Mesenchymal stem cell (in vitro differentiated cells and primary cell): ENCODE results near the gene NKTR.

ENCODE experiments used
- DNase-seq: peaks from one replicate; pipeline ENCODE4 v3.0.0-alpha.2; 2013
- H2AFZ ChIP-seq: one replicate; pipeline ENCODE4 v1.6.1; 2013; ENCODE audit warnings: low read depth, mild to moderate bottlenecking, control low read depth, inconsistent platforms, low read length, moderate library complexity
- H2AK5ac ChIP-seq: 2 replicates; pipeline ENCODE4 v1.6.1; 2013; ENCODE audit warnings: low read length, moderate library complexity, mild to moderate bottlenecking, inconsistent platforms; ENCODE audit not compliant: severe bottlenecking
- H2BK120ac ChIP-seq: one replicate; pipeline ENCODE4 v1.6.1; 2013; ENCODE audit warnings: low read depth, mild to moderate bottlenecking, inconsistent platforms, low read length, moderate library complexity
- H2BK12ac ChIP-seq, 2 experiments: one replicate each; pipeline ENCODE4 v1.6.1; 2013; ENCODE audit warnings: inconsistent platforms in 2 of 2, low read length in 2 of 2, mild to moderate bottlenecking in 2 of 2, moderate library complexity in 2 of 2, control low read depth in 1 of 2
- H2BK15ac ChIP-seq: one replicate; pipeline ENCODE4 v1.6.1; 2013; ENCODE audit warnings: mild to moderate bottlenecking, low read depth, inconsistent platforms; ENCODE audit not compliant: poor library complexity, severe bottlenecking
- H2BK5ac ChIP-seq: 2 replicates; pipeline ENCODE4 v1.6.1; 2013; ENCODE audit warnings: low read depth, mild to moderate bottlenecking, low read length, control low read depth, inconsistent platforms; ENCODE audit not compliant: poor library complexity, severe bottlenecking
- H3K14ac ChIP-seq, 2 experiments: one replicate each; pipeline ENCODE4 v1.6.1; 2013; ENCODE audit warnings: inconsistent platforms in 2 of 2, low read length in 2 of 2, control low read depth in 1 of 2, mild to moderate bottlenecking in 1 of 2, moderate library complexity in 1 of 2
- H3K18ac ChIP-seq, 2 experiments: one replicate each; pipeline ENCODE4 v1.6.1; 2013; ENCODE audit warnings: inconsistent platforms in 2 of 2, low read length in 2 of 2, control low read depth in 1 of 2, low read depth in 1 of 2, mild to moderate bottlenecking in 1 of 2
- H3K23ac ChIP-seq, 2 experiments: one replicate each; pipeline ENCODE4 v1.6.1; 2013; ENCODE audit warnings: inconsistent platforms in 2 of 2, low read length in 2 of 2, mild to moderate bottlenecking in 2 of 2, moderate library complexity in 2 of 2, control low read depth in 1 of 2
- H3K27ac ChIP-seq: 2 replicates; pipeline ENCODE4 v1.5.1; 2013; ENCODE audit warnings: mild to moderate bottlenecking, moderate library complexity, low read length, control low read depth, inconsistent platforms; ENCODE audit not compliant: poor library complexity, severe bottlenecking
- H3K27me3 ChIP-seq, 2 experiments: 2 replicates each; pipeline versions ENCODE4 v1.6.1 to v1.7.0; 2013; ENCODE audit warnings: low read length in 2 of 2, mild to moderate bottlenecking in 2 of 2, moderate library complexity in 2 of 2, control low read depth in 1 of 2, inconsistent platforms in 1 of 2; ENCODE audit not compliant: control insufficient read depth in 1 of 2, insufficient read depth in 1 of 2
- H3K36me3 ChIP-seq, 2 experiments: 2 replicates each; pipeline versions ENCODE4 v1.6.1 to v1.7.0; 2013; ENCODE audit warnings: low read length in 2 of 2, control low read depth in 1 of 2, inconsistent platforms in 1 of 2, low read depth in 1 of 2, mild to moderate bottlenecking in 1 of 2; ENCODE audit not compliant: insufficient read depth in 2 of 2, control insufficient read depth in 1 of 2
- H3K4ac ChIP-seq, 2 experiments: one replicate each; pipeline ENCODE4 v1.6.1; 2013; ENCODE audit warnings: inconsistent platforms in 2 of 2, low read length in 2 of 2, mild to moderate bottlenecking in 2 of 2, moderate library complexity in 2 of 2, control low read depth in 1 of 2, low read depth in 1 of 2
- H3K4me1 ChIP-seq: 2 replicates; pipeline ENCODE4 v1.6.1; 2013; ENCODE audit warnings: low read depth, low read length, control low read depth; ENCODE audit not compliant: control insufficient read depth, insufficient read depth
- H3K4me2 ChIP-seq: 2 replicates; pipeline ENCODE4 v1.6.1; 2013; ENCODE audit warnings: low read length, mild to moderate bottlenecking, inconsistent platforms; ENCODE audit not compliant: poor library complexity, severe bottlenecking
- H3K4me3 ChIP-seq, 2 experiments: 2 replicates each; pipeline versions ENCODE4 v1.5.1 to v1.7.0; 2013; ENCODE audit warnings: low read length in 2 of 2, mild to moderate bottlenecking in 2 of 2, control low read depth in 1 of 2, low read depth in 1 of 2; ENCODE audit not compliant: insufficient read depth in 1 of 2
- H3K79me1 ChIP-seq: replicated peaks from 2 replicates; pipeline ENCODE4 v1.6.1; 2013; ENCODE audit warnings: mild to moderate bottlenecking, control low read depth, low read length, inconsistent platforms; ENCODE audit not compliant: poor library complexity, severe bottlenecking
- H3K9ac ChIP-seq: 2 replicates; pipeline ENCODE4 v1.7.0; 2013; ENCODE audit warnings: mild to moderate bottlenecking, low read length, moderate library complexity
- H3K9me3 ChIP-seq: 2 replicates; pipeline ENCODE4 v1.7.0; 2013; ENCODE audit warnings: mild to moderate bottlenecking, low read length; ENCODE audit not compliant: control insufficient read depth
- H4K8ac ChIP-seq: one replicate; pipeline ENCODE4 v1.6.1; 2013; ENCODE audit warnings: inconsistent platforms, mild to moderate bottlenecking, low read length, moderate library complexity
- H4K91ac ChIP-seq: one replicate; pipeline ENCODE4 v1.6.1; 2013; ENCODE audit warnings: mild to moderate bottlenecking, low read length, inconsistent platforms
- WGBS: methylation state at CpG from one replicate; pipeline ENCODE4 v1.1.7; 2013; ENCODE audit warnings: mixed read lengths; 5-methylcytosine and 5-hydroxymethylcytosine counted together

The NKTR gene

DNA sequence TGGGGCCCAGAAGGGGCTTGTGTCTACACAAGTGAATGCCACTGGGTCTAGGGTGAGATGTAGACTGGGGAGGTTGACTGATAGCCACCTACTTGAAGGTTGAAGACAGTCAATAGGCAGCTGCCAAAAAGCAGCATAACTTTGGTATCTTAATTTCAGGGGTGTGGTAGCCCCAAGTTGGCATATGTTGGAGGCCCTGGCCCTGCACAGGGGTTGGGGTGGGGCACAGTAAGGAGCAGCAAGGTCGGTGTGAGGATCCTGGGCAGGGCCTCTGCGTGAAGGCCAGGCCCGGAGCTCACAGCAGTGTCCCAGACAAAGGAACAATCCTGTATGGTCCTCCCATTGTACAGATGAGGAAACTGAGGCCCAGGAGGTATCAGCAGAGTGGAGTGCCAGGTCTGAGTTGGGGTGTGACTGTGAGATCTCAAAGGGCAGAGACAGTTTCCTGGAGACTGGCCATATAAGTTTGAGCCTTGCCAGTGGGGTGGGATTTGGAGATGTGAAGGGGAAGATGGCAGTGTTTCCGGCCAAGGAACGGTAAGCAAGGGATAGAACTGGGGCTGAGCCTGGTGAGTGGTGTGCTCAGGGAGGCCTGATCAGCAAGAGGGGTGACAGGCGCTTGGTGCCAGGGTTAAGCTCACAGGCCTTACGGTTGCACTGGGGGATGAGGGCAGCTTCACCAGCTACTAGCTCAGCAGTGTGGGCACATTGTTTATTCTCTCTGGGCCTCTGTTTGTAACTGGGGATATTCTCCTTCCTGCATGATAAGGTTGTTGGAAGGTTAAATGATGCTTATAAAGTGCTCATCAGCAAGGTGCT lies 86.6 kb downstream of the NKTR start:
- 93% methylated on average over 7 of the region's 7 CpGs for WGBS
- Histone ChIP-seq H3K4me1 (peaks cover 6% of the 10 kb centered on the region), H2AK5ac (no peak overlapping the region)

DNA sequence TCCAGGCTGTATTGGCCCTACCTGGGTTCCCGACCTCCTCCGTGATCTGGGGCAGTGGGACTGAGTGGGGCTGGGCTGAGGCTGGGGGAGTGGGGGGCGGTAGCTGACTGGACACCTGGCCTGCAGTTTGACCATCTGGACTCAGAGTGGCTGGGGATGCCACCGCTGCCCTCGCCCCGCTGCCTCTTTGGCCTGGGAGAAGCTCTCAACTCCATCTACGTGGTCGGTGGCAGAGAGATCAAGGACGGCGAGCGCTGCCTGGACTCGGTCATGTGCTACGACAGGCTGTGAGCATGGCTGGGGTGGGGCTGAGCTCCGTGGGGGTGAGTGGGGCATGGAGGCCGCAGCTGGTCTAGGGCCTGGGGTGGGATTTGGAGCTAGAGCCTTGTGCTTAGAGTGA lies 87.5 kb downstream of the NKTR start:
- Histone ChIP-seq H3K27ac (no peak overlapping the region), H2BK12ac (no peak overlapping the region), H3K4me2 (no peak overlapping the region), H3K9me3 (no peaks in the 10 kb centered on the region), H3K4ac (no peak overlapping the region), H3K14ac (no peak overlapping the region), H3K23ac (no peak overlapping the region), H2AK5ac (no peak overlapping the region), H3K9ac (no peak overlapping the region), H3K79me1 (no peaks in the 10 kb centered on the region), H2BK5ac (no peak overlapping the region), H4K8ac (no peak overlapping the region), H3K36me3 (no peaks in the 10 kb centered on the region), H3K27me3 (peaks cover 24 to 61% of the 10 kb centered on the region in 2 experiments), H3K4me3 (no peak overlapping the region), H2BK120ac (no peak overlapping the region), H2AFZ (no peak overlapping the region), H4K91ac (no peak overlapping the region), H3K18ac (no peak overlapping the region), H3K4me1 (peaks cover 6% of the 10 kb centered on the region), H2BK15ac (no peak overlapping the region)
- WGBS = 90% methylated on average over 15 of the region's 15 CpGs
- DNase-seq = no peak

More for the DNA sequence above, 86.6 kb downstream of the NKTR start:
- Histone ChIP-seq H3K9me3 (no peaks in the 10 kb centered on the region), H2BK5ac (no peak overlapping the region), H3K27ac (no peak overlapping the region), H4K8ac (no peak overlapping the region), H2BK120ac (no peak overlapping the region), H4K91ac (no peak overlapping the region), H3K14ac (no peak overlapping the region), H3K4me3 (no peak overlapping the region), H2AFZ (no peak overlapping the region), H3K27me3 (peaks cover 23 to 58% of the 10 kb centered on the region in 2 experiments), H3K36me3 (no peaks in the 10 kb centered on the region), H2BK12ac (no peak overlapping the region), H3K23ac (no peak overlapping the region), H2BK15ac (no peak overlapping the region), H3K9ac (no peak overlapping the region), H3K18ac (no peak overlapping the region), H3K79me1 (no peaks in the 10 kb centered on the region), H3K4ac (no peak overlapping the region), H3K4me2 (no peak overlapping the region)
- no peak for DNase-seq

DNA sequence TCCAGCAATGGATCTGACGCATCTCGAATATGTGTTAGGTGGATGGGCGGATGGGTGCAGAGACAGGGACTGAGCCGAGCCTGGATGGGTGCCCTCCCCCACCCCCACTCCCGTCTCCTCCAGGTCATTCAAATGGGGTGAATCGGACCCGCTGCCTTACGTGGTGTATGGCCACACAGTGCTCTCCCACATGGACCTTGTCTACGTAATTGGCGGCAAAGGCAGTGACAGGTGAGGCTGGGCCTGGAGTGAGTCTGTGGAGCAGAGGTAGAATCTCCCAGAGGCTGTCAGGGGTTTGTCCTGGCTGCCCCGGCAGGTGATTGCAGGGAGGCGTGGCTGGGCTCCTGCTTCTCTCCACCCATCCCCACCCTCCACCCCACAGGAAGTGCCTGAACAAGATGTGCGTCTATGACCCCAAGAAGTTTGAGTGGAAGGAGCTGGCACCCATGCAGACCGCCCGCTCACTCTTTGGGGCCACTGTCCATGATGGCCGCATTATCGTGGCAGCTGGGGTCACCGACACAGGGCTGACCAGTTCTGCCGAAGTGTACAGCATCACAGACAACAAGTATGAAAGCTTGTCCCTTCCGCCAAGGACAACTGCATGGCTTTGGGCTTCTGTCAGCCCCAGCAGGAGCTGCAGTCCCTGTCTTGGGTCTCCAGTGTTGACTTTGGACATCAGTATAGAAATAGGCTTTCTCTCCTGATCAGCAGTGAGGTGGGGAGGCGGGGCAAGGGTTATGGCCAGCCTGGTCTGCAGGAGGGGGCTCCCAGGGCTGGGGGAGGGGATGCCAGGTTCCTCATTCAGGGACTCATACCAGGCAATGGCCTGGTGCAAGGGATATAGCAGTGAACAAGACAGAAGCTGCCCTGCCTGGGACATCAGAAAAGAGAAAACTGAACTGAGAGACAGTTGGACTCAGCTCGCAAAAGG lies 88.3 kb downstream of the NKTR start:
- no peak overlapping the region for H2BK12ac ChIP-seq
- DNase-seq = no peak

DNA sequence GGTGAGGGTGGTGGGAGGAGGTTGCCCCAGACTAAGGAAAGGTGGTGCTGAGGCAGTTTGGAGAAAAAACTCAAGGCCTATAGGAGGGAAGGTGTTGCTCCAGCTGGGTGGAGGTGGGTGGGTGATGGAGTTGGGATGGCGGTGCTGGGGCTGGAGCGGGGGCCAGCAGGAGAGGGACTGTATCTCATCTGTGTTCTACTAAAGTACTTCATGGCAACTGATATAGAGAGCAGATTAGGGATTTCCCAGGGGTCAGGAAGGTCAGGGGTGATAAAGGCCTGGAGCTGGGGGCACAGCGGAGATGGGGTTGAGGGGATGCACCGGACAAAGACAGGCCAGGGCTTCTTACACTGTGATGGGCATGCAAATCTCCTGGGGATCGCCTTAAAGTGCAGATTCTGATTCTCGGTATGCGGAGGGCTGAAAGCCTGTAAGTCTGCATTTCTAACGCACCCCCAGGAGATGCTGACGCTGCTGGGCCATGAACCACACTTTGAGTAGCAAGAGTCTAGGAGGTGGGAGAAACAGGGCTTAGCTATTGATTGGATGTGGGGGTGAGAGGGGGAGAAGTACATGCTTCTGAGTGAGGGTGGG lies 89.0 kb downstream of the NKTR start:
- Histone ChIP-seq H2BK12ac (no peak overlapping the region), H3K23ac (no peak overlapping the region), H4K91ac (no peak overlapping the region), H3K9me3 (no peaks in the 10 kb centered on the region), H2AFZ (no peak overlapping the region), H3K4me1 (no peaks in the 10 kb centered on the region), H2BK5ac (no peak overlapping the region), H3K4me2 (no peak overlapping the region), H3K27ac (no peak overlapping the region), H4K8ac (no peak overlapping the region), H3K27me3 (peaks cover 34 to 64% of the 10 kb centered on the region in 2 experiments), H3K18ac (no peak overlapping the region), H3K9ac (no peak overlapping the region), H3K14ac (no peak overlapping the region), H2AK5ac (no peak overlapping the region), H2BK120ac (no peak overlapping the region), H3K4me3 (no peak overlapping the region), H3K79me1 (no peaks in the 10 kb centered on the region), H3K4ac (no peak overlapping the region), H3K36me3 (no peaks in the 10 kb centered on the region), H2BK15ac (no peak overlapping the region)
- no peak for DNase-seq
- 79% methylated on average over 9 of the region's 9 CpGs for WGBS

More for the DNA sequence above, 88.3 kb downstream of the NKTR start:
- no peak overlapping the region for H3K4me2 ChIP-seq
- no peak overlapping the region for H3K14ac ChIP-seq
- no peak overlapping the region for H3K9ac ChIP-seq
- no peak overlapping the region for H2AK5ac ChIP-seq
- H4K8ac ChIP-seq = no peak overlapping the region
- no peaks in the 10 kb centered on the region for H3K9me3 ChIP-seq
- WGBS = 92% methylated on average over 22 of the region's 22 CpGs
- no peak overlapping the region for H3K4me3 ChIP-seq
- H3K23ac ChIP-seq = no peak overlapping the region
- no peak overlapping the region for H4K91ac ChIP-seq
- H3K36me3 ChIP-seq = no peaks in the 10 kb centered on the region
- no peak overlapping the region for H2AFZ ChIP-seq
- H3K27me3 ChIP-seq = peaks cover 27 to 61% of the 10 kb centered on the region in 2 experiments
- peaks cover 2% of the 10 kb centered on the region for H3K4me1 ChIP-seq
- H3K27ac ChIP-seq = no peak overlapping the region
- H2BK120ac ChIP-seq = no peak overlapping the region
- H2BK5ac ChIP-seq = no peak overlapping the region
- H3K18ac ChIP-seq = no peak overlapping the region
- H3K4ac ChIP-seq = no peak overlapping the region
- H2BK15ac ChIP-seq = no peak overlapping the region
- H3K79me1 ChIP-seq = no peaks in the 10 kb centered on the region
